ENCODE measurements around the gene RANBP17. TPM values are rescaled to one million over a fixed set of nuclear protein-coding genes. Genes with fewer than 3 reads are reported as not detected.

RANBP17 gene
- total RNA-seq, 1 experiment from 2014 or later = 6.0 TPM

DNA sequence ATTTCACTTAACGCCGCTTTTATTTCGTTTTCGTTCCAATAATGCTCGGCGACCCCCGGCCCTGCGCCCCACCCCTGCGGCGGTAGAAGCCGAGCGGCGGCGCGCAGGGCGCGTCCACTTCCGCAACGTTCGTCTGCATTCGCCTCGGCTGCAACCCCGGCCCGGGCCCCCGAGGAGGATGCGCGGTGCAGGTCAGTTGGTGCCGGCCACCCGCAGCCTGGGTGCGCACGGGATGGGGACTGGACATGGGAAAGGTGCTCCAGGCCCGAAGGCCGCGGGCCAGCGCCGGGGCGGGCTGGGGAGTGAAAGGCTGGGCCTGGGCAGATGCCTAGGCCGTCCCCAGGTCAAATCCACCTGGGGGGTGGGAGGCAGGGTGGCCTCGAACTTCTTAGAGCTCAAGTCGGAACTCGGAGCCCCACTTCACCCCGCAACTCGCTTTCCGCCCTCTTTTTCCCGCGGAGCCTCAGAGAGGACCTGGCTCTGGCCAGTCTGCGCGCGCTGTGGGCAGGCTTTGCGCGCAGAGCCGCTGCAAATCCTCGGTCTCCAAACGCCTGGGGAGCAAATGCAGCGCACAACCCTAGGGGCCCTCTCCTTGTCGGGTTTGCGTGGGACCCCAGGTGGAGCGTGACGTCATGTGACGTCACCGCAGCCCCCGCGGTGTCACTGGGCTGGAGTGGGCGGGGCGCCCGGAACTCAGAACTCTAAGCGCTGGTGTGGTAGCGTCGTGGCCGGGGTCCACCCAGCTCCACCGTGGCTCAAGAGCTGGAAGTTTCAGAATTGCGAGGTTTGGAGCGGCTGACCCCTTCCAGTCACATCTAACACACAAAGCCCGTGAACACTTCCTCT is 450.5 kb downstream of the RANBP17 start:
- Histone ChIP-seq H2AFZ (ENCODE audit: low read length) (peak overlapping the region; percentile 34; the same call in 1 of the 2 replicates), H3K4me2 (ENCODE audit: low read length) (peak overlapping the region; percentile 64), H3K36me3 (ENCODE audit: low read depth, low read length) (no peaks in the 10 kb centered on the region), H4K20me1 (ENCODE audit: low read length) (no peaks in the 10 kb centered on the region), H3K9me3 (ENCODE audit: low read length) (no peaks in the 10 kb centered on the region), H3K9me2 (replicated peaks; ENCODE audit: low read length) (no peaks in the 10 kb centered on the region), H3K9ac (ENCODE audit: low read length) (no peak overlapping the region), H3K4me1 (ENCODE audit: insufficient read depth, low read length) (peaks cover 7% of the 10 kb centered on the region; the same call in 1 of the 2 replicates), H3K27ac (ENCODE audit: low read length) (no peak overlapping the region), H3F3A (ENCODE audit: low read length, unreplicated experiment) (no peaks in the 10 kb centered on the region), H3K27me3 (ENCODE audit: low read length) (peaks cover 25% of the 10 kb centered on the region), H3K4me3 (ENCODE audit: low read length) (peak overlapping the region; percentile 37), H3K79me2 (ENCODE audit: low read length) (no peaks in the 10 kb centered on the region)
- peak; percentile 12; the same call in 1 of the 2 replicates for ATAC-seq
- POLR2A ChIA-PET (ENCODE audit: unreplicated experiment) = no interaction called here
- no peak for DNase-seq
- BruUV-seq (replicated peaks) = no TSS peak
- TF ChIP-seq CTCF (conservative IDR thresholded peaks at IDR 0.05; ENCODE audit: low read depth, low read length) (no peak), EZH2 (IDR thresholded peaks at IDR 0.05; ENCODE audit: low read length, unreplicated experiment) (peak; percentile 42), EZH2phosphoT487 (IDR thresholded peaks at IDR 0.05; ENCODE audit: borderline replicate concordance, low read length) (no peak)
- intact Hi-C loops (cut with micrococcal nuclease) = no loop called here
- CTCF ChIA-PET = no interaction called here

GRCh38 chr5:171313481-171314206 is 451.8 kb downstream of the RANBP17 start:
- CTCF ChIA-PET = no interaction called here
- intact Hi-C loops (cut with micrococcal nuclease) = no loop called here

More at GRCh38 chr5:171313481-171314206, 451.8 kb downstream of the RANBP17 start:
- H3K4me1 ChIP-seq (ENCODE audit: insufficient read depth, low read length) = peaks cover 7% of the 10 kb centered on the region; the same call in 1 of the 2 replicates
- H3K9ac ChIP-seq (ENCODE audit: low read length) = no peak overlapping the region
- H3K9me3 ChIP-seq (ENCODE audit: low read length) = no peaks in the 10 kb centered on the region
- POLR2A ChIA-PET (ENCODE audit: unreplicated experiment) = no interaction called here
- no peak for ATAC-seq
- no peak for DNase-seq
- no TSS peak for BruUV-seq (replicated peaks)
- H3K4me2 ChIP-seq (ENCODE audit: low read length) = no peak overlapping the region
- H3K9me2 ChIP-seq (replicated peaks; ENCODE audit: low read length) = no peaks in the 10 kb centered on the region
- H4K20me1 ChIP-seq (ENCODE audit: low read length) = no peaks in the 10 kb centered on the region
- no peak for TF ChIP-seq EZH2phosphoT487 (IDR thresholded peaks at IDR 0.05; ENCODE audit: borderline replicate concordance, low read length)
- TF ChIP-seq CTCF (conservative IDR thresholded peaks at IDR 0.05; ENCODE audit: low read depth, low read length) = no peak
- TF ChIP-seq EZH2 (IDR thresholded peaks at IDR 0.05; ENCODE audit: low read length, unreplicated experiment) = no peak
- no peak overlapping the region for H3K4me3 ChIP-seq (ENCODE audit: low read length)
- H3K79me2 ChIP-seq (ENCODE audit: low read length) = no peaks in the 10 kb centered on the region
- H3K27me3 ChIP-seq (ENCODE audit: low read length) = peaks cover 34% of the 10 kb centered on the region
- H3K27ac ChIP-seq (ENCODE audit: low read length) = no peak overlapping the region
- H3F3A ChIP-seq (ENCODE audit: low read length, unreplicated experiment) = no peaks in the 10 kb centered on the region
- no peaks in the 10 kb centered on the region for H3K36me3 ChIP-seq (ENCODE audit: low read depth, low read length)
- H2AFZ ChIP-seq (ENCODE audit: low read length) = no peak overlapping the region
